Endometrial microvascular endothelial cells (primary cell): Measurements from ENCODE around the gene MAPRE2. TPM values are rescaled to one million over a fixed set of nuclear protein-coding genes. Genes with fewer than 3 reads are reported as not detected.
"Not testable (repeated sequence)": the region's sequence is repeated elsewhere in the genome, so short reads cannot be mapped to it uniquely, and the experiment has no call there.

ENCODE experiments used
- in situ Hi-C: cut with HindIII; loops from 2 replicates; pipeline ENCODE4 v1.10.0; 2017; ENCODE audit warnings: low sequenced_read_pairs, low pct_unique_long_range_greater_than_20kb; ENCODE audit errors: inconsistent ontology term
- total RNA-seq: library from RNA; depleted of rRNA; stranded (reverse); fragments of >200 nt; gene quantifications from one replicate; pipeline ENCODE4 v1.2.3, GENCODE V29; 2015; ENCODE audit errors: inconsistent ontology term

MAPRE2 gene
- total RNA-seq, 1 donor from 2014 or later: 64.9 TPM

DNA sequence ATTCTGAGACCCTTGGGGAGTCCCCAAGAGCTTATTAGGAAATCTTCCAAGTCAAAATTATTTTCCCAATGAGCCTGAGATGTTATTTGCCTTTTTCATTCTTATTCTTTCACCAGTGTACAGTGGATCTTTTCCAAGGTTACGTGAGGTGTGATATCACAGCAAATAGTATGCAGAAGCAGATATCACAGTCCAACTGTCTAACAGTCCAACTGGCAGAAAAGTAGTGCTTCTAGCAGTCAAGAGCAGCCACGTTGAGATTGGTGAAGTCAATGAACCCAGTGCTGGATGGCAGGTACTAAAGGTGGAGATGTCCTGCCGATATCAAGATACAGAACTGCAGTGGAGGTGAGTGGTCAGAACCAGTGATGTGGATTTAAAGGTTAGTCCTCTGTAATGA is 120.7 kb downstream of the MAPRE2 start:
- in situ Hi-C loops: no loop called here

DNA sequence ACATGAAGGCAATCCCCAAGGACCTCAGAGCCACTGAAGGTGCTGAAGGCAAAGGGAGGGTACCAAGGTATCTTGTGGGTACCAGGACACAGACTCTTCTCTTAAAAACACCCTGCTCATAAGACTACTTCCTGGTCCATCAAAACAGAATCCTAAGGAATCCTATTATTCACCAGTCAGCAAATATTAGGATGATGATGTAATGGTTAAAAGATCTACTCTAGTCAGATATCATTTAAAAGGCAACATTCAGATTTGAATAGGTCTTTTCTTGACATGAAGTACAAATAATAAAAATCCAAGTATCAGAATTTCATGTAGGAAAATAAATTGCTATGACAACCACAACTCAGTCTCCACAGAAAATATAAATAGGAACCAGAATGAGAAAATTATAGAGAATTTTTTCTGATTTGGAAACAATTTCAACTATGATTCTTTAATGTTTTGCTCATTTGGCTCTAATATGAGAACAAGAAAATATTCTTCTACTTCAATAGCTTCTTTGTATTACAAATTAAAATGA is 121.9 kb downstream of the MAPRE2 start:
- in situ Hi-C loops: no loop called here

DNA sequence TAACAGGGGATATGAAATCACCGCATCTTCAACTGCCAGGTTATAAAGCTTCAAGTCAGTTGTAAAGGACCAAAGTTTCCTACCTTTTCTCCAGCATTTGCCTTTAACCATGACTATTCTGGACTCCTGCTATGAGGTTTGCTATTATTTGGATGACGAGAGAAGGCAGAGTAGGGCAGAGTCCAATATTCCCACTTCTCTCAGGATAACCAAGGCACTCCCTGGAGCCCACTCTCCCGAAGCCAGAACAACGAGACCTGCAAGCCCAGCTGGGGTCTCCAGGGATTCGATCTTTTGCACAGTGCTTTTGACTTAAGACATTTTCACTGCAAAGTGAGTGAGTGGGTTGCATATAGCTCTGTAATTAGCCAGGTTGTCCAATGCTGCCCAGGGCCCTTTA is 122.5 kb downstream of the MAPRE2 start:
- in situ Hi-C loops: no loop called here

DNA sequence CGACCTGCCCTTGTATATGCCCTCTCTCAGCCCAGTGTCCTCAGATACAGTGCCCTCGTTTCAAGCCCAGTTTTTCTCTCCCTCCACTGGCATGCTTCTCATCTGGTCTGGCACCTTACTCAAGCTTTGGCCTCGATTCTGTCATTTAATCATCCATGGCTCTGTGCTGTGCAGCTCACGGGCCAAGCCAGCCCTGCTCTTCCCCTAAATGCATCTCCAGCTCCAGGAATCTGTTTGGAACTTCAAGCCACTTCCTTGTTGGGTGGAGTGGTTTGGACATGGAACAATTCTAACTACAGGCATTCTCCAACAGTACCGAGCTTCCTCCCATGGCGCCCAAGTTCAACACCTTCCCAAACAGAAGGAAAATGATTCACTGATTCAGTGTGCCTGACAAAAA is 122.9 kb downstream of the MAPRE2 start:
- in situ Hi-C loops: no loop called here

DNA sequence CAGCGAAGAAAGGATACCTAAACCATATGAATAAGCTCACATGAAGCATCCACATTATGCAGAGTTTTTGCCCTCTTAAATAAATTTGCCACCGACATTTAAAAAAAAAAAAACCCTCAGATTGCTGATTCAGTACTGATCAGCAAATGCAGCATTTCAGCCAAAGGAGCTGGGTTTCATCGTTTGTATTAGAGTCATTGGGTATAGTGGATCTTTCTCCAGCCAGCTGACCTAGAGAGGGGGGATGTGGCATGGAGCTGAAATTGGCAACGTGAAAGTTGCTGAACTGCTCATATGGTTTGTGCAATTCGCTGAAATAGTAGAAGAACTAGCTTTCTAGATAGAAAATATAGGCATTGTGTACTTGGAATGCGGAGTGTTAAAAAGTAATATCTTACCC is 126.1 kb downstream of the MAPRE2 start:
- in situ Hi-C loops: no loop called here

DNA sequence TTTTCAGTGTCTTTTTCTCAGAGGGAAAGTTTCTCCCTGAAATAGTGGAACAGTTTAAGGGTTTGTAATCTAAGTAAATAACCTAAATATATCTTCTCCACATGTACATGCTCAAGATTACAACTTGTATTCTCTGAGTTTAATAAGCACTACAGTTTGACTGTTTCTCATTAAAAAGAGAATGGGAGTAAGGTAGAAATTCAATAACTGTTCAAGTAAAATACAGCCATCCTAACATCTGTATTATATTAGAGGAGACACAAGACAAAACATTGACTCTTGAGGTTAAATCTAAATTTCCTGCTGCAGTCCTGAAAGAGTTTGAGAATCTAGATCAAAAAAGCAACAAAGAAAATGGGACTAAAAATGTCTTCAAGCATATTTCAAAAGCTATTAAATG is 126.6 kb downstream of the MAPRE2 start:
- in situ Hi-C loops: no loop called here

DNA sequence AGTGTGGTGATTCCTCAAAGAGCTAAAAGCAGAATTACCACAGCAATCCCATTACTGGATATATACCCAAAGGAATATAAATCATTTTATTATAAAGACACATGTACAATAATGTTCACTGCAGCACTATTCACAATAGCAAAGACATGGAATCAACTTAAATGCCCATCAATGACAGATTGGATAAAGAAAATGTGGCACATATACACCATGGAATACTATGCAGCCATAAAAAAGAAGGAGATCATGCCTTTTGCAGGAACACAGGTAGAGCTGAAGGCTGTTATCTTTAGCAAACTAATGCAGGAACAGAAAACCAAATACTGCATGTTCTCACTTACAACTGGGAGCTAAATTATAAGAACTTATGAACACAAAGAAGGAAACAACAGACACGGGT is 129.1 kb downstream of the MAPRE2 start:
- in situ Hi-C loops: not testable (repeated sequence)

DNA sequence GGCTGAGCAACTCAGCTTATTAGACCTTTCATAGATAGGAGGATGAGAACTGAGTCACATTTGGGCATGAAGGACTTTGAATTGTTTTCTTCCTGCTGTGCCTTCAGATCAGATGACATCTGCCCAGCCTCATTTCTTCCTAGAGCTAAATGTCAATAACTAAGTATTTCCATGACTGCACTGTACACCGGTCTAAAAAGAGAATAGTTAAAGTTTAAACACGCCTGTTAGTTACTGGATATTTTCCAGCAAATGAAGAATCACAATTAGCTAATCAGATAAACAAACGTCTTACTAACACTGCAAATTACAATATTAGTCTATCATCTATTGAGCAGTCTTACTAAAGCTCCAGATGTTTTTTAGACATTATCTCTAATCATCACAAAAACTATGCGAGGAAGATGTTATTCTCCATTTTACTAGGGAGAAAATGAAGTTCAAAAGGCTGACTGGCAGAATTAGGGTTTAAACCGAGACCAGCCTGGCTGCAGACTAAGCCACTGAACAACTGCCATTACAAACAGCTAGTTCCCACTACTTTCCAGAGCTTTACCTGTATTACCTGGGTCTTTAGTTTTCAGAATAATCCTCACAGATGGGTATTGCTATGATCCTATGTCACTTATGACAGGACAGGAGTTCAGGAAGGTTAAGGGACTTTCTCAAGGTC is 130.2 kb downstream of the MAPRE2 start:
- in situ Hi-C loops: no loop called here

DNA sequence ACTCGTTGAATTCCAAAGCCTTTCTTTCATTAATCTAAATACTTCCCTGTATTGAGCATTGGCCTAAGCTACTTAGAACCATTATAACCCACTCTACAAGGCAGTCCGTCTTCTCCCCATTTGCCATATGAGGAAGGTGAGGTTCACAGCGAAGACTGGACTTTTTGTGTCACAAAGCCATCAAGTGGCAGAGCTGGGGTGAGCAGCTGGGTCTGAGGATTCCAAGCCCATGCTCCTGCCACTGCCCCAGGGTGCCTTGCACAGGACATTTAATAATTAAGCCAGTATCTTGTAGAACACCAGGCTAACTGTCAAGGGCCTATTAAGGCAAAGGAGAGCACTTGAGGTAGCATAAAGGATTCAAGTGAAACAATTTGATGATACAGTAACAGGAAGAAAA is 130.8 kb downstream of the MAPRE2 start:
- in situ Hi-C loops: no loop called here

DNA sequence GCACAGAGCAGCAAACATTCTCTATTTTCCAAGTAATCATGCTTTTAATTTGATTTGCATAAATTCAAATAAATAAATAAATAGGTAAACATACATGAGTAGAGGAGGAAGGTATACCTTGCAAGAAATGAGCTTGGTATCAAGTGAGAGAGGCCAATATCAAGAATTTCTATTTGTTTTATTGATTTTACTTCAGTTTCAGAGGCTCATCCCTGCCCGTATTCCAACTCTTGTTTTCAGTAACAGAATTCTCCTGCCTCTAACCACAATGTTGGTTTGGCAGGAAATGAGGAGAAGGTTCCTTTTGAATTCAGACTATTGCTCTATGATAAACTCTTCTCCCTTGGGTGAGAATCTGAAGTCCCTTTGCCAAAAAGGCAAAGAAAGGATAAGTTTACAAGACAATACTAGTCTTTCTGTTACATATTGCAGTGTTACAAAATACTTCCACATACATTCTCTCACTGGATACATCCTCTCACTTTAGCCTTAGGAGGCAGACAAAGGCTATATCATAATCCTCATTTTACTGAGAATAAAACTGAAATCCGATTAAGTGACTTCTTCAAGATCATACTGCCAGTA is 131.3 kb downstream of the MAPRE2 start:
- in situ Hi-C loops: no loop called here

DNA sequence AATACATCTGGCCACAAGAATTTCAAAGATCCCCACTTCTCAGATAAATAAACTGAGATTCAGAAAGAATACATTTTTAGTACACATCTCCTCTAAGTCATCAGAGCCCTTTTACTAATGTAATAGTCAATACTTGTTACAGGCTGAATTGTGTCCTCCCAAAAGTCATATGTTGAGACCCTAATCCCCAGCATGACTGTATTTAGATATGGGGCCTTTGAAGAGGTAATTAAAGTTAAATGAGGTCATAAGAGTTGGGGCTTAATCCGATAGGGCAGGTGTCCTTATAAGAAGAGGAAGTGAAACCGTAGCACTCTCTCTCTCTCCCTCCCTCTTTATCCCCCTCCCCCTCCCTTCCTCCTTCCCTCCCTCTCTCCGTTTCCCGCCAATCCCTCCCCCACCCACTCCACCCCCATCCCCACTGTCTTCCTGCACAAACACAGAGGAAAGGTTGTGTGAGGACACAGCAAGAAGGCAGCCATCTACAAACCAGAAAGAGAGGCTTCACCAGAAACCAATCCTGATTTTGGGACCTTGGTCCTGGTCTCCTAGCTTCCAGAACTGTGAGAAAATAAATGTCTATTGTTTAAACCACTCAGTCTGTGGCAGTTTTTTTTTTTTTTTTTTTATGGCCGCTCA is 133.0 kb downstream of the MAPRE2 start:
- in situ Hi-C loops: no loop called here

DNA sequence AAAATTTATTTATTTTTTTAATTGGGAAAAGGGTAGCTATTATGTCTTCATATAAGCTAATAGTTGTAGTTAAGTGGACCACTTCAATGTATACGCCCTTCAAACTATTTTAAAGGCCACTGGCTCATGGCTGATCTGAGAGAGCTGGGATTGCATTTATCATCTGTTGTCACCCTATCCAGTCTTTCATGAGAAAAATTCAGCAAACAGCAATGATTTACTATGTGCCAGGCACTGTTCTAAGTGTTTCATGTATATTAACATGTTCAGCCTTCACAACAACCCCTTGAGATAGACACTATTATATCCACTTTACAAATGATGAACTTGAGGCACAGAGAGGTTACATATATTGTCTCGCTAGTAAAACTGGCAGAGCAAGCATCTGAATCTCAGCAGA is 133.5 kb downstream of the MAPRE2 start:
- in situ Hi-C loops: no loop called here

DNA sequence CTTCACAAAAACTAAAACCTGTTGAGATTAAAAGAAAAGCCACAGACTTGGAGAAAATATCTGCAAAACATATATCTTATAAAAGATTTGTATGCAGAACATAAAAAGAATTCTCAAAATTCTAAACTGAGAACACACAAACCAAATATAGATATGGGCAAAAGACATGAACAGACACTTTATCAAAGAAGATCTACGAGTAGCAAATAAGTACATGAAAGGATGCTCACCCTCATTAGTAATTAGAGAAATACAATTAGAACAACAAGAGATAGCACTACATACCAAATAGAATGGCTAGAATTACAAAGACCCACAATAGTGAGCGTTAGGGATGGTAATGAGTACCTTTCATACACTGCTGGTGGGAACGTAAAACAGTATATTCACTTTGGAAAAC is 135.7 kb downstream of the MAPRE2 start:
- in situ Hi-C loops: no loop called here

DNA sequence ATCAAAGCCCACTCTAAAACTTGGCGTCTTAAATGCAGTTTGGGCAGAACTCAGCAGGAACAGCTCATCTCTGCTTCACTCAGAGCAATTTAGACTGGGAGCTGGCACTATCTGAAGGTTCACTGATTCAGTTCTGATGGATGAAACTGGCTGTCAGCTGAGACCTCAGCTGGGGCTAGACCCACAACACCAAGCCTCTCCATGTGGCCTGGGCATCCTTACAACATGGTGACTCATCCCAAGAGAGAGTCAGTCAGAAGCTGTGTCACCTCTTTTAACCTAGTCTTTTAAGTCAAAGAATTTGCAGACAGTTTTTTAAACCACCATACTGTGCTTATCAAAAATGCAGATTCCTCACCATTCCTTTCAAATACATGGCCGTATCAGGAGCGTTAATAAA is 137.0 kb downstream of the MAPRE2 start:
- in situ Hi-C loops: no loop called here

DNA sequence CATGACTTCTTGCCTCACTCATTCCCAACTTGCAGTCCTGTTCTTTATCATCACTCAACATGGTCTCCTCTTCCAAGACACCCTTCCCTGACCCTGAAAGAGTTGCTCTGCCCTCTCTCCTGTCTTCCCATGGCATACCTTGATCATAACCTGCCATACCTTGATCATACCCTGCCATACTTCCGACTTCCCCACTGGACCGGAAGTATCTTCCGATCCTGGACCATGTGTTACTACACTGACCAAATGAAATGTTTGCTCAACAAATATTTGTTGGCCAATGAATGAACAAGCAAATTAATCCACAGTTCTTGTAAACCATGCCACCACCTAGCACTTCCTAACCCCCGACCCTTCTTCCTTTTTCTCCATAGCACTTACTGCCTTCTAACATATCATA is 138.7 kb downstream of the MAPRE2 start:
- in situ Hi-C loops: no loop called here

DNA sequence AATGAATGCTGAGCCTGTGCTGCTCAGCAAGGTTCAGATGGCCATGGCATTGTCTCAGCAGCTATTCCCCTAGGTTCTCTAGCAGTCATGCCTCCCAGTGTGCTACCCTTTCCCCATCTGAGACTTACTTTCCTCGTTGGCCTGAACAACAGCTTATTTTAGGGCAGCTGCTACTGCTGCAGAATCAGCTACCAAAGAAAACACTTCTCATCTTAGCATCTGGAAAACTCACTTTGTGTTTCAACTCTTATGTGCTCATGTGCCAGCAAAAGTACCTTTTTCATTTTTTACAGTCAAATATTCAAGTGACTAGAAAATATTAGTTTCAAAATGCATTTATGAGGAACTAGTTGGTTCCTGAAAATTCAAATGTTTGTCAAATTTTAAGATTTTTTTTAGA is 139.2 kb downstream of the MAPRE2 start:
- in situ Hi-C loops: no loop called here

DNA sequence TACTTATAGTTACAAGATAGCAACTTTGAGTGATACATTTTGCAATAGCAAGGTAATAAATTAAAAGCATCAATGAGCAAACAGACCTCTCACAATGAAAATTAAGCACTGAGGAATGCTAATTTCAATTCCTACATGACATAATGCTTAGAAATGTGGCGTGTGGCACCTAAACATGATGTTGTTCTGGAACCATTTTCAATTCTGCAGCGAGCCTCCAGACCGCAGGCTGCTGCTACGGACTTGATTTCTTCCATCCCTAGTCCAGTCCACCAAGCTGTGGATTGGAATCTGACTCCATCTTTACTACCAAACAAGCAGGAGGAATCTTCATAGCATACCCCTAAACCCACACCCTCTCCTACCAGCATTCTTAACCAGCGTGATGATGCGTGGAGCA is 140.9 kb downstream of the MAPRE2 start:
- in situ Hi-C loops: no loop called here

DNA sequence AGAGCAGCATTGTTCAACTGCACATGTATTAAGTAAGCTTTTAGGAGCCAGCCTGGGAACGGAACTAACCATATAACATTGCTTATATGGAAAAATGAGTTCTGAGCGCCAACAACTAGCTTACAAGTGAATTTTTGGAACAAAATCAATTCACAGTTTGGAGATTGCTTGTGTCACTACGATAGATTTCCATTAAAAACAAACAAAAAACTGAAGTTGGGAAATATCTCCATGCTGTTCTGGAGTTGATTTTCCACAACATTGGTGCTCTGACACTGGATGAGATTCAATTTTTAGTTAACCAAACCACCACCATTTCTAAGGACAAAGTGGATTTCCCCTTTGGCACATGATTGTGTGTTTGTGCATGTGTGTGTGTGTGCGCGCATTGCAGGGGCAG is 142.7 kb downstream of the MAPRE2 start:
- in situ Hi-C loops: no loop called here

DNA sequence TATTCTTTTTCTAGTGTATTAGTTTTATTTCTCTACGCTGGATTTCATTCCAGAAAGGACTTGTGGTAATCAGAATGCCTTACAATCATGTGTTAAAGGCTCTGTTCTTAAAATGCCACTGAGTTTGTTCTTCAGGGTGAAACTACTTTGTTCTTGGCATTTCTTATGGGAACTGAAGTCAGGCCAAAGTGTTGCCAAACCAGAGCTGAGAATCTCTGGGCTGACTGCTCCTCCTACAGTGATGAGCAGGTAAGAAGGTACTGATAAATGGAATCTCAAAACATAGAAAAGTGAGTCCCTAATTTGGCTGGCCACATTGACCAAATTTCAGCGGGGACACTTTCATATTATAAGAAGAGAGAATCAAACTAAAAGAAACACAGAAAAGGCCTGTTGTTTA is 144.6 kb downstream of the MAPRE2 start:
- in situ Hi-C loops: no loop called here

DNA sequence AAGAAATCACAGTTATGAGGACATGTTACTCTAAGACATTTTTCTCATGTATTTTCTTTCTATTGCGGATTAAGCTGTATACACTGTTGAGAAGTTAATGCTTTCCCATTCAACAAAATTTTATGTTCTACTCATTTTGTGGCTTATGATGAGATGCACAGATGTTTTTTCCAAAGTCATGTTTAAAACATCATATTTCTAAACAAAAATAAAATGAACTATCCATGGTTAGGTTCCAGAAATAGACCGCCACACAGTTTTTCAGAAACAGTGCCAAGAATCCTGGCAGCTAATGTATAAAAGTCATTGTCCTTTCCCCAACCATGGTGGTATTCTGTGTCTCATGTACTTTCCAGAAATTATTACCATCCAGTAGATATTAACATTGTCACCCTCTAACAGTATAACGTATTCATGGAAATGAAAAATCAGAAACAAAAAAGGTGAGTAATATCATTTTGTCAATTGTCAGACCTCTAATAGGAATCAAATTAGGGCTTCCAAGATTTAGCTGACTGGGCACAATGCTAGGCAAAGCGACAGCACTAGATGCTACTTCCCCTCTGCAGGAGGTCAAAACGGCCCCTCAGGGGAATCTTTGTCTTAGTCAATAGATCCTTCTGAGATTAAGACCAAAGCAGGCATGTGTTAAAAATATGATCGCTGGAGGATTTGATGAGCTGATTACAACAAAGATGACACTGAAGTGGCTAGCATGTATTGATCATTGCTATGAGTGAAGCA is 145.2 kb downstream of the MAPRE2 start:
- in situ Hi-C loops: no loop called here
